Stimulated activated memory B cell treated with anti-CD40 and anti-IgM and Interleukin-4, amounts not matched to agents 10 μg/mL and 1 μg/mL and 100 μg/mL, for 72 hours (primary cell): ENCODE measurements around the gene KCND1.

Source experiments
- ATAC-seq: fragments of 150-1000 bp; cut with Tn5 transposase; 2 replicates; pipeline ENCODE4 v1.10.0; 2021
- H3K27ac Mint-ChIP-seq: one replicate; pipeline ENCODE4 v1.8.0; 2022; ENCODE audit warnings: mild to moderate bottlenecking, mixed read lengths
- H3K27me3 Mint-ChIP-seq: one replicate; pipeline ENCODE4 v1.8.0; 2022; ENCODE audit warnings: mixed read lengths
- H3K36me3 Mint-ChIP-seq: one replicate; pipeline ENCODE4 v1.8.0; 2022; ENCODE audit warnings: mixed read lengths
- H3K4me1 Mint-ChIP-seq: one replicate; pipeline ENCODE4 v1.8.0; 2022; ENCODE audit warnings: mixed read lengths
- H3K4me3 Mint-ChIP-seq: one replicate; pipeline ENCODE4 v1.8.0; 2022; ENCODE audit warnings: mild to moderate bottlenecking, moderate library complexity, mixed read lengths
- H3K9me3 Mint-ChIP-seq: one replicate; pipeline ENCODE4 v1.8.0; 2022; ENCODE audit warnings: mixed read lengths

KCND1 gene

GRCh38 chrX:48914593-48915493 is 56.8 kb downstream of the KCND1 start:
- Mint-ChIP-seq H3K27me3 (no peaks in the 10 kb centered on the region), H3K9me3 (no peaks in the 10 kb centered on the region), H3K4me3 (no peak overlapping the region), H3K27ac (peak overlapping the region; percentile 14), H3K4me1 (peaks cover 50% of the 10 kb centered on the region), H3K36me3 (peaks cover 43% of the 10 kb centered on the region)
- no peak for ATAC-seq

- Mint-ChIP-seq H3K36me3 (peaks cover 43% of the 10 kb centered on the region), H3K27ac (peak overlapping the region; percentile 14)
Observed at GRCh38 chrX:48913605-48914366, 57.9 kb downstream of the KCND1 start.

GRCh38 chrX:48911412-48912182 is 60.0 kb downstream of the KCND1 start, which contains the start of gene SLC35A2:
TSS of gene SLC35A2 (minus strand) at chrX:48911646. CDS start at chrX:48911636, 10 bp downstream.
- H3K27me3 Mint-ChIP-seq = no peaks in the 10 kb centered on the region
- H3K9me3 Mint-ChIP-seq = no peaks in the 10 kb centered on the region
- peak within 1 kb of the TSS; percentile 91 for H3K27ac Mint-ChIP-seq
- ATAC-seq = peak; percentile 96
- H3K36me3 Mint-ChIP-seq = peaks cover 25% of the 10 kb centered on the region
- H3K4me3 Mint-ChIP-seq = peak within 1 kb of the TSS; percentile 89
- H3K4me1 Mint-ChIP-seq = peaks cover 35% of the 10 kb centered on the region

More at GRCh38 chrX:48913605-48914366, 57.9 kb downstream of the KCND1 start:
- H3K4me3 Mint-ChIP-seq = peak overlapping the region; percentile 59
- H3K4me1 Mint-ChIP-seq = peaks cover 43% of the 10 kb centered on the region
- H3K27me3 Mint-ChIP-seq = no peaks in the 10 kb centered on the region
- ATAC-seq = no peak
- no peaks in the 10 kb centered on the region for H3K9me3 Mint-ChIP-seq
